ENCODE data around the gene FGA. TPM values are rescaled to one million over a fixed set of nuclear protein-coding genes. Genes with fewer than 3 reads are reported as not detected.

Gene FGA
- total RNA-seq, 2 experiments from 2014 or later, result not detected

DNA sequence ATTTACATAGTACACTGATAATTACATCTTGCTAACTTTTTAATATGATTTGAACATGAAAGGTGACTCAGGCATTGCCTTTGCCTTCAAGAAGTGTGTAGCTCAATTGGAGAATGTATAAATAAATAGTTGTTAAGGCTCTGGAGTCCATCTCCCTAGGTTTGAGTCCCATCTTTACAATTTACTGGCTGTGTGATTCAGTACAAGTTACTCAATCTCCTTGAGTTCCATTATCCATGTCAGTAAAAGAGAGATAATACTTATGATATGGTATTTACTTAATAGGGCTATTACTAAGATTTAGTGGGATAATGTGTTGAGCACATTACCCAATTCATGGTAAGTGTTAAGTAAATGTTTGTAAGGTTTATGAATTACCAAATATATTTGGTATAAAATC is 23.8 kb upstream of the FGA start:
- Mint-ChIP-seq H3K4me3 (no peak overlapping the region), H3K27ac (no peak overlapping the region), H3K36me3 (ENCODE audit: low read depth) (no peaks in the 10 kb centered on the region), H3K9me3 (no peaks in the 10 kb centered on the region), H3K27me3 (peaks cover 6% of the 10 kb centered on the region), H3K4me1 (ENCODE audit: low read depth) (peaks cover 7% of the 10 kb centered on the region)
- TF ChIP-seq, protein P1, sequence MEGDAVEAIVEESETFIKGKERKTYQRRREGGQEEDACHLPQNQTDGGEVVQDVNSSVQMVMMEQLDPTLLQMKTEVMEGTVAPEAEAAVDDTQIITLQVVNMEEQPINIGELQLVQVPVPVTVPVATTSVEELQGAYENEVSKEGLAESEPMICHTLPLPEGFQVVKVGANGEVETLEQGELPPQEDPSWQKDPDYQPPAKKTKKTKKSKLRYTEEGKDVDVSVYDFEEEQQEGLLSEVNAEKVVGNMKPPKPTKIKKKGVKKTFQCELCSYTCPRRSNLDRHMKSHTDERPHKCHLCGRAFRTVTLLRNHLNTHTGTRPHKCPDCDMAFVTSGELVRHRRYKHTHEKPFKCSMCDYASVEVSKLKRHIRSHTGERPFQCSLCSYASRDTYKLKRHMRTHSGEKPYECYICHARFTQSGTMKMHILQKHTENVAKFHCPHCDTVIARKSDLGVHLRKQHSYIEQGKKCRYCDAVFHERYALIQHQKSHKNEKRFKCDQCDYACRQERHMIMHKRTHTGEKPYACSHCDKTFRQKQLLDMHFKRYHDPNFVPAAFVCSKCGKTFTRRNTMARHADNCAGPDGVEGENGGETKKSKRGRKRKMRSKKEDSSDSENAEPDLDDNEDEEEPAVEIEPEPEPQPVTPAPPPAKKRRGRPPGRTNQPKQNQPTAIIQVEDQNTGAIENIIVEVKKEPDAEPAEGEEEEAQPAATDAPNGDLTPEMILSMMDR (IDR thresholded peaks at IDR 0.05), result no peak
- POLR2A ChIA-PET, result no interaction called here
- CTCF ChIA-PET, result interaction anchor here (0.7 to 2.3 kb wide), 5 partner anchors 8 to 64 kb away, joined by 3 to 7 read pairs (median 4); partner anchors contain the start of gene PLRG1
- intact Hi-C loops (cut with micrococcal nuclease), result no loop called here
- ATAC-seq (no peak), DNase-seq (no peak)

- intact Hi-C loops (cut with micrococcal nuclease), result no loop called here
Observed at GRCh38 chr4:154612472-154613414, 22.2 kb upstream of the FGA start, which contains the start of gene FGG. FGG (minus strand) TSS chr4:154612656; CDS start chr4:154612609, 47 bp downstream.

DNA sequence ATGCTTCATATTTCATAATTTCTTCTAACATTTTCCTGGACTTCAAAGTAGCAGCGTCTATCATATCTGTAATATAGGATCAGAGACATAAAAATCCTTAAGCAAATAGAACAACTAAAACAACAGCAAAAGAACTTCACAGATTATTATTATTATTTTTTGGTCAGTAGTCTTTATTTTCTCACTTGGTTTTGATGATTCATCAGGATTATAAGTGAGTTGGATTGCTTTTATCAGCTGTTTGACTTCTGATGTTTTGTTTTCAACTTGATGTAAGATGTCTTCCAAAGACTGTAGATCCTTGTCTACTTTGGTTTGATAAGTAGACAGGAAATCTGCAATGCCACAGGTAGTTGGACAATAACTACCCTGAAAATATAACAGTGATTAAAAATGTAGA is 21.3 kb upstream of the FGA start:
- POLR2A ChIA-PET, result no interaction called here
- Mint-ChIP-seq H3K4me3 (no peak overlapping the region), H3K4me1 (ENCODE audit: low read depth) (peaks cover 4% of the 10 kb centered on the region), H3K9me3 (no peaks in the 10 kb centered on the region), H3K27ac (no peak overlapping the region), H3K27me3 (peaks cover 8% of the 10 kb centered on the region), H3K36me3 (ENCODE audit: low read depth) (no peaks in the 10 kb centered on the region)
- DNase-seq (no peak), ATAC-seq (no peak)
- TF ChIP-seq, protein P1 (IDR thresholded peaks at IDR 0.05), result no peak
- CTCF ChIA-PET, result no interaction called here
- intact Hi-C loops (cut with micrococcal nuclease), result no loop called here

More at GRCh38 chr4:154612472-154613414, 22.2 kb upstream of the FGA start, which contains the start of gene FGG:
- DNase-seq (no peak), ATAC-seq (no peak)
- ChIA-PET CTCF (interaction anchor here (0.7 to 1.6 kb wide), 5 partner anchors 9 to 62 kb away, joined by 3 to 5 read pairs (median 4); partner anchors contain the start of gene PLRG1), POLR2A (no interaction called here)
- Mint-ChIP-seq H3K4me3 (no peak within 1 kb of the TSS), H3K9me3 (no peaks in the 10 kb centered on the region), H3K27ac (no peak within 1 kb of the TSS), H3K27me3 (peaks cover 8% of the 10 kb centered on the region), H3K4me1 (ENCODE audit: low read depth) (peaks cover 7% of the 10 kb centered on the region), H3K36me3 (ENCODE audit: low read depth) (no peaks in the 10 kb centered on the region)
- TF ChIP-seq, protein P1 (IDR thresholded peaks at IDR 0.05), result no peak

- DNase-seq, result no peak
- H3K4me3 Mint-ChIP-seq, result no peak overlapping the region
- H3K36me3 Mint-ChIP-seq (ENCODE audit: low read depth), result no peaks in the 10 kb centered on the region
- POLR2A ChIA-PET, result no interaction called here
- no peak overlapping the region for H3K27ac Mint-ChIP-seq
- TF ChIP-seq, protein P1 (IDR thresholded peaks at IDR 0.05), result no peak
- H3K27me3 Mint-ChIP-seq, result peaks cover 8% of the 10 kb centered on the region
- no peaks in the 10 kb centered on the region for H3K9me3 Mint-ChIP-seq
- CTCF ChIA-PET, result interaction anchor here (1.6 to 2.5 kb wide), 2 partner anchors 8 to 12 kb away, joined by 3 to 8 read pairs; no protein-coding TSS in a partner anchor
- no peaks in the 10 kb centered on the region for H3K4me1 Mint-ChIP-seq (ENCODE audit: low read depth)
- intact Hi-C loops (cut with micrococcal nuclease), result no loop called here
- ATAC-seq, result no peak
Observed at GRCh38 chr4:154610582-154610981, 20.0 kb upstream of the FGA start.

DNA sequence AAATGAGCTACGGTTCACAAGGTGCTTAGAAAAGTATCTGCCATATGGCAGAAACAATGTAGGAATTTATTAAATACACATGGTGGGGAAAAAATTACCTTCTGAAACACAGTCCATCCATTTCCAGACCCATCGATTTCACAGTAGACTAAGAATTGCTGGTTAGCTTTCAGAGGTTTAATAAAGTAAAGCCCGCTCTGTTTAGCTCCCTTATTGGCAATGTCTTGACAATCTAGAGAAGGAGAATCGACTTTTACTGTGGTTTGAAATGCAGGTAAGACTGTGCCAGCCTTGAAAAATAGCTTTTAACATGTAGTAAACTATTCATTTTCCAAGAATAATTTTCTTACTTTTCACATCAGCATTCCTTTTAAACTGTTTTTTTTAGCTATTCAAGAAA is 19.0 kb upstream of the FGA start:
- no peak for ATAC-seq
- Mint-ChIP-seq H3K9me3 (no peaks in the 10 kb centered on the region), H3K27me3 (peaks cover 13% of the 10 kb centered on the region), H3K27ac (no peak overlapping the region), H3K4me1 (ENCODE audit: low read depth) (no peaks in the 10 kb centered on the region), H3K4me3 (no peak overlapping the region), H3K36me3 (ENCODE audit: low read depth) (no peaks in the 10 kb centered on the region)
- POLR2A ChIA-PET, result no interaction called here
- CTCF ChIA-PET, result interaction anchor here (0.6 to 2.5 kb wide), 5 partner anchors 9 to 57 kb away, joined by 3 to 8 read pairs (median 4); no protein-coding TSS in a partner anchor
- DNase-seq, result no peak
- intact Hi-C loops (cut with micrococcal nuclease), result no loop called here
- TF ChIP-seq, protein P1 (IDR thresholded peaks at IDR 0.05), result no peak
